ENCODE data around the gene UBA7. TPM values are rescaled to one million over a fixed set of nuclear protein-coding genes. Genes with fewer than 3 reads are reported as not detected.

The UBA7 gene
- total and polyA plus RNA-seq, 2 of the 13 experiments (the other 11 are each of a cell fraction or from before 2014, with no cell fraction given), result 9.5 to 16.5 TPM

DNA sequence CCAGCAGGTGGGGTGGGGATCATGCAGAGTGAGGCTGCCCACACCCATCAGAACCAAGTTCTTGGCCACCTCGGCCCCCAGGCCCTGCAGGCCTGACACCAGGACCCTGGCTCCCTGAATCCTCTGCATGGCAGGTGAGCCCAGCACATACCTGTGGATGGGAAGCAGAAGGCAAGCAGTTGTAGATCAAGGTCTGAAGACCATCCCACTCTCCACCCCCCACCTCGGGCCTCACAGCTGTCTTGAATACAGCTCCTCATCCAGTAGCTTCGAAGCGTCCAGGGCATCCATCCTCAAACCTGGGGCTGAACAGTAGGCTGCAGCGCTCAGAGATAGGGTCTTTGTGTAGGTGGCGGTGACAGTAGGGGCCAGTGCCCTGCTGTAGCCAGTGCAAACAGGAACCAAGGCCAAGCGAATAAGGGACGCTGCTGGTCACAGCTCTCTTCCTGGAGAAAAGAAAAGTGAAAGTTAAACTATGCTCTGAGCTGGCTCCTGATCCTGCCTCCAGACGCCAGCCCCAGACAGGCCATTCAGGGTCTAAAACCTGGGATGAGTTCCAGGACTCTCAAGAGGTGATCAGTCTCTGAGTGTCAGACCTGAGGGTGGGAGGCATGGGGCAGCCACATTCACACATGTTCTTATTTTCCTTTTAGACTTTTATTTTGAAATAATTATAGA lies at the start of gene UBA7 (continued):
- TF ChIP-seq, protein P1, sequence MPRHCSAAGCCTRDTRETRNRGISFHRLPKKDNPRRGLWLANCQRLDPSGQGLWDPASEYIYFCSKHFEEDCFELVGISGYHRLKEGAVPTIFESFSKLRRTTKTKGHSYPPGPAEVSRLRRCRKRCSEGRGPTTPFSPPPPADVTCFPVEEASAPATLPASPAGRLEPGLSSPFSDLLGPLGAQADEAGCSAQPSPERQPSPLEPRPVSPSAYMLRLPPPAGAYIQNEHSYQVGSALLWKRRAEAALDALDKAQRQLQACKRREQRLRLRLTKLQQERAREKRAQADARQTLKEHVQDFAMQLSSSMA (CRISPR knock-in tag; IDR thresholded peaks at IDR 0.05), result no peak
- TF ChIP-seq, protein P2, sequence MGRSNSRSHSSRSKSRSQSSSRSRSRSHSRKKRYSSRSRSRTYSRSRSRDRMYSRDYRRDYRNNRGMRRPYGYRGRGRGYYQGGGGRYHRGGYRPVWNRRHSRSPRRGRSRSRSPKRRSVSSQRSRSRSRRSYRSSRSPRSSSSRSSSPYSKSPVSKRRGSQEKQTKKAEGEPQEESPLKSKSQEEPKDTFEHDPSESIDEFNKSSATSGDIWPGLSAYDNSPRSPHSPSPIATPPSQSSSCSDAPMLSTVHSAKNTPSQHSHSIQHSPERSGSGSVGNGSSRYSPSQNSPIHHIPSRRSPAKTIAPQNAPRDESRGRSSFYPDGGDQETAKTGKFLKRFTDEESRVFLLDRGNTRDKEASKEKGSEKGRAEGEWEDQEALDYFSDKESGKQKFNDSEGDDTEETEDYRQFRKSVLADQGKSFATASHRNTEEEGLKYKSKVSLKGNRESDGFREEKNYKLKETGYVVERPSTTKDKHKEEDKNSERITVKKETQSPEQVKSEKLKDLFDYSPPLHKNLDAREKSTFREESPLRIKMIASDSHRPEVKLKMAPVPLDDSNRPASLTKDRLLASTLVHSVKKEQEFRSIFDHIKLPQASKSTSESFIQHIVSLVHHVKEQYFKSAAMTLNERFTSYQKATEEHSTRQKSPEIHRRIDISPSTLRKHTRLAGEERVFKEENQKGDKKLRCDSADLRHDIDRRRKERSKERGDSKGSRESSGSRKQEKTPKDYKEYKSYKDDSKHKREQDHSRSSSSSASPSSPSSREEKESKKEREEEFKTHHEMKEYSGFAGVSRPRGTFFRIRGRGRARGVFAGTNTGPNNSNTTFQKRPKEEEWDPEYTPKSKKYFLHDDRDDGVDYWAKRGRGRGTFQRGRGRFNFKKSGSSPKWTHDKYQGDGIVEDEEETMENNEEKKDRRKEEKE (IDR thresholded peaks at IDR 0.05), result no peak
- no peak for TF ChIP-seq ZNF33B (CRISPR knock-in tag; IDR thresholded peaks at IDR 0.05)
- no peak for TF ChIP-seq RFX5 (IDR thresholded peaks at IDR 0.05; ENCODE audit: low read depth, low read length)
- no peak for TF ChIP-seq NKX3-1 (CRISPR knock-in tag; IDR thresholded peaks at IDR 0.05)
- TF ChIP-seq, protein P3, sequence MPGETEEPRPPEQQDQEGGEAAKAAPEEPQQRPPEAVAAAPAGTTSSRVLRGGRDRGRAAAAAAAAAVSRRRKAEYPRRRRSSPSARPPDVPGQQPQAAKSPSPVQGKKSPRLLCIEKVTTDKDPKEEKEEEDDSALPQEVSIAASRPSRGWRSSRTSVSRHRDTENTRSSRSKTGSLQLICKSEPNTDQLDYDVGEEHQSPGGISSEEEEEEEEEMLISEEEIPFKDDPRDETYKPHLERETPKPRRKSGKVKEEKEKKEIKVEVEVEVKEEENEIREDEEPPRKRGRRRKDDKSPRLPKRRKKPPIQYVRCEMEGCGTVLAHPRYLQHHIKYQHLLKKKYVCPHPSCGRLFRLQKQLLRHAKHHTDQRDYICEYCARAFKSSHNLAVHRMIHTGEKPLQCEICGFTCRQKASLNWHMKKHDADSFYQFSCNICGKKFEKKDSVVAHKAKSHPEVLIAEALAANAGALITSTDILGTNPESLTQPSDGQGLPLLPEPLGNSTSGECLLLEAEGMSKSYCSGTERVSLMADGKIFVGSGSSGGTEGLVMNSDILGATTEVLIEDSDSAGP (CRISPR knock-in tag; IDR thresholded peaks at IDR 0.05; ENCODE audit: borderline replicate concordance), result peak; percentile 54; the same call in 1 of the 2 replicates
- TF ChIP-seq, protein P4, sequence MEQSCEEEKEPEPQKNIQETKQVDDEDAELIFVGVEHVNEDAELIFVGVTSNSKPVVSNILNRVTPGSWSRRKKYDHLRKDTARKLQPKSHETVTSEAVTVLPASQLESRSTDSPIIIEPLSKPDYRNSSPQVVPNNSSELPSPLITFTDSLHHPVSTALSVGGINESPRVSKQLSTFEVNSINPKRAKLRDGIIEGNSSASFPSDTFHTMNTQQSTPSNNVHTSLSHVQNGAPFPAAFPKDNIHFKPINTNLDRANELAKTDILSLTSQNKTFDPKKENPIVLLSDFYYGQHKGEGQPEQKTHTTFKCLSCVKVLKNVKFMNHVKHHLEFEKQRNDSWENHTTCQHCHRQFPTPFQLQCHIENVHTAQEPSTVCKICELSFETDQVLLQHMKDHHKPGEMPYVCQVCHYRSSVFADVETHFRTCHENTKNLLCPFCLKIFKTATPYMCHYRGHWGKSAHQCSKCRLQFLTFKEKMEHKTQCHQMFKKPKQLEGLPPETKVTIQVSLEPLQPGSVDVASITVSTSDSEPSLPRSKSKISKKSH (CRISPR knock-in tag; IDR thresholded peaks at IDR 0.05; ENCODE audit: borderline replicate concordance), result no peak
- no peak for TF ChIP-seq PHF5A (CRISPR knock-in tag; IDR thresholded peaks at IDR 0.05; ENCODE audit: low read depth, unreplicated experiment)
- no peak for TF ChIP-seq TRIM24 (CRISPR knock-in tag; IDR thresholded peaks at IDR 0.05)
- no peak for TF ChIP-seq ZNF562 (CRISPR knock-in tag; IDR thresholded peaks at IDR 0.05; ENCODE audit: borderline replicate concordance)
- TF ChIP-seq MEIS1 (CRISPR knock-in tag; IDR thresholded peaks at IDR 0.05; ENCODE audit: borderline replicate concordance), result no peak
- TF ChIP-seq ZFP37 (CRISPR knock-in tag; IDR thresholded peaks at IDR 0.05; ENCODE audit: borderline replicate concordance), result no peak
- TF ChIP-seq SMAD9 (CRISPR knock-in tag; IDR thresholded peaks at IDR 0.05), result no peak
- TF ChIP-seq SMARCE1 (IDR thresholded peaks at IDR 0.05; ENCODE audit: borderline replicate concordance), result no peak
- TF ChIP-seq MYC (CRISPR knock-in tag; IDR thresholded peaks at IDR 0.05; ENCODE audit: borderline replicate concordance), result no peak
- TF ChIP-seq, protein P5, sequence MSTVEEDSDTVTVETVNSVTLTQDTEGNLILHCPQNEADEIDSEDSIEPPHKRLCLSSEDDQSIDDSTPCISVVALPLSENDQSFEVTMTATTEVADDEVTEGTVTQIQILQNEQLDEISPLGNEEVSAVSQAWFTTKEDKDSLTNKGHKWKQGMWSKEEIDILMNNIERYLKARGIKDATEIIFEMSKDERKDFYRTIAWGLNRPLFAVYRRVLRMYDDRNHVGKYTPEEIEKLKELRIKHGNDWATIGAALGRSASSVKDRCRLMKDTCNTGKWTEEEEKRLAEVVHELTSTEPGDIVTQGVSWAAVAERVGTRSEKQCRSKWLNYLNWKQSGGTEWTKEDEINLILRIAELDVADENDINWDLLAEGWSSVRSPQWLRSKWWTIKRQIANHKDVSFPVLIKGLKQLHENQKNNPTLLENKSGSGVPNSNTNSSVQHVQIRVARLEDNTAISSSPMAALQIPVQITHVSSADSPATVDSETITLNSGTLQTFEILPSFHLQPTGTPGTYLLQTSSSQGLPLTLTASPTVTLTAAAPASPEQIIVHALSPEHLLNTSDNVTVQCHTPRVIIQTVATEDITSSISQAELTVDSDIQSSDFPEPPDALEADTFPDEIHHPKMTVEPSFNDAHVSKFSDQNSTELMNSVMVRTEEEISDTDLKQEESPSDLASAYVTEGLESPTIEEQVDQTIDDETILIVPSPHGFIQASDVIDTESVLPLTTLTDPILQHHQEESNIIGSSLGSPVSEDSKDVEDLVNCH (CRISPR knock-in tag; IDR thresholded peaks at IDR 0.05), result no peak
- no peak; the same call in 1 of the 2 replicates for TF ChIP-seq PPARG (CRISPR knock-in tag; conservative IDR thresholded peaks at IDR 0.05)

All from HepG2 (cell line).